ENCODE data around the gene PAPLN.

The PAPLN gene

DNA sequence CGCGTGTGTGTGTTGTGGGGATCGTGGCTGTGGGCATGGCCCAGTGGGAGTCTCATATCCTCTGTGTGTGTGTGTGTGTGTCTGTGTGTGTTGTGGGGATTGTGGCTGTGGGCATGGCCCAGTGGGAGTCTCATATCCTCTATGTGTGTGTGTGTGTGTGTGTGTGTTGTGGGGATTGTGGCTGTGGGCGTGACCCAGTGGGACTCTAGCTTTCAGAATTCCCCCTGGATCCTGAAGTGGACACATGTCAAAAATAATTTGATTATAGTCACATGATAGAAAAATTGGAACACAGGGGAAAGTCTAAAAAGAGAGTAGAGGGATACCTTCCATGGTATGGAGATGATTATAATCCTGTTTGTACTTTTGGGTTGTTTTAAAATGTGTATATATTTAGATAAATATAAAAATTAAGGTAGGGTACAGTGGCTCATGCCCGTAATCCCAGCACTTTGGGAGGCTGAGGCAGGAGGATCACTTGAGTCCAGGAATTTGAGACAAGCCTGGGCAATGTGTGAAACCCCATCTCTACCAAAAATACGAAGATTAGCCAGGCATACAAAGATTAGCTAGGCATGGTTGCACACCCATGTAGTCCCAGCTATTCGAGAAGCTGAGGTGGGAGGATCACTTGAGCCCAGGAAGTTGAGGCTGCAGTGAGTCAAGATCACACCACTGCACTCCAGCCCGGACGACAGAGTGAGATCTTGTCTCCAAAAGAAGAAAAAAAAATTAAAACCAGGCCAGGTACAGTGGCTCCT is 11.0 kb downstream of the PAPLN start:
- DNase-seq, result no peak

DNA sequence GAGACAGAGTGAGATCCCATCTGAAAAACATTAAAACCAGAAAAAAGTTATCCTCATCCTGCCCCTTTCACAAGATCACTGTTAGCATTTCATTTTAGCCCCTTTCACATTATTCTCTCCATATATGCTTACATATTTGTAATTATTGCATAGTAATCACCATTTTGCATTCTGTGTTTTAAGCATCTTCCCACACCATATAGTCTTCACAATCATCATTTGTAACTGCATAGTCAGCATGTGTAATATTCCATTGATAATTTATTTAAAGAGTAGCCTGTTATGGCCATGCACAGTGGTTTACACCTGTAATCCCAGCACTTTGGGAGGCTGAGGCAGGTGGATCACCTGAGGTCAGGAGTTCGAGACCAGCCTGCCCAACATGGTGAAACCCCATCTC is 11.8 kb downstream of the PAPLN start:
- no peak for DNase-seq

DNA sequence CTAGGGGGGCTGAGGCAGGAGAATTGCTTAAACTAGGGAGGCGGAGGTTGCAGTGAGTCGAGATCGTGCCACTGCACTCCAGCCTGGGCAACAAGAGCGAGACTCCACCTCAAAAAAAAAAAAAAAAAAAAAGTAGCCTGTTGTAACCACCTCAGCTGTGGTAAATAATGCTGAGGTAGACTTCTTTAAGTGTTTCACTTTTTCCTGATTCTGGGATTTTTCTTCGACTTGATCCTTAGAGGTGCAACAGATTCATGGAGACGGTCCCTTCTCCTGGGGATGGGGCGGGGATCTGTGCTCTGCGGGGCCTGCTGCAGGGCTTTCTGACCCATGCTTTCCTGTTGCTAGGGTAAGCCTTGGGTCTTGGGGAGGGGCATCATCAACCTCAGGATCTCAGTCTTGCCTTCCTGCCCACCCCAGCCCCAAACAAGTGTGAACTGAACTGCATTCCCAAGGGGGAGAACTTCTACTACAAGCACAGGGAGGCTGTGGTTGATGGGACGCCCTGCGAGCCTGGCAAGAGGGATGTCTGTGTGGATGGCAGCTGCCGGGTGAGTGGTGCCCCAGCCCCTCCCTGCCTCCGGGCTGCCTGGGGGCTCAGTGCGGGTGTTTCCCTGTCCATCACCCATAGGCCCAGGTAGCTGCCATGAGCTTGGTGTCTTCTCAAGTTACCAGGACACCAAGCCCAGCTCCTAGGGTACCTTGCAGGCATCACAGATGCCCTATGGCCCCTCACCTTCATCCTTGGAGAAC is 12.4 kb downstream of the PAPLN start:
- DNase-seq, result no peak

DNA sequence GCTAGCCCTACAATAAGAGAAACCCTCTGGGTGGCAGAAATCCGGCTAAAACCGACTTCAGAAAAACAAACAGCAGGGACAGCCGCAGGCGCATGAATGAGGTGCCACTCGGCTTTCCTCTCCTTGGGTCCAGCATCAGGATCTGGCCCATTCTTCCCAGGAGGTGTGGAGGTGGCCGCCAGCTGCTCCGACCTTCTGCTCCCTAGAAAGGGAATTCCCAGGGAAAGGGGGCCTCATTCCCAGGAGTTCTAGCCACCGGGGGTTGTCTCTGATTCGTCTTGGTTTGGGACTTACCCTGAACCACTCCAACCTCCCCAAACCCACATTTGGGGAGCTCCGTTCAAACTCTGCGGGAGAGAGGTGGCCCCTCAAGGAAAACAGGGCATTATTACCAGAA is 13.0 kb downstream of the PAPLN start:
- no peak for DNase-seq

DNA sequence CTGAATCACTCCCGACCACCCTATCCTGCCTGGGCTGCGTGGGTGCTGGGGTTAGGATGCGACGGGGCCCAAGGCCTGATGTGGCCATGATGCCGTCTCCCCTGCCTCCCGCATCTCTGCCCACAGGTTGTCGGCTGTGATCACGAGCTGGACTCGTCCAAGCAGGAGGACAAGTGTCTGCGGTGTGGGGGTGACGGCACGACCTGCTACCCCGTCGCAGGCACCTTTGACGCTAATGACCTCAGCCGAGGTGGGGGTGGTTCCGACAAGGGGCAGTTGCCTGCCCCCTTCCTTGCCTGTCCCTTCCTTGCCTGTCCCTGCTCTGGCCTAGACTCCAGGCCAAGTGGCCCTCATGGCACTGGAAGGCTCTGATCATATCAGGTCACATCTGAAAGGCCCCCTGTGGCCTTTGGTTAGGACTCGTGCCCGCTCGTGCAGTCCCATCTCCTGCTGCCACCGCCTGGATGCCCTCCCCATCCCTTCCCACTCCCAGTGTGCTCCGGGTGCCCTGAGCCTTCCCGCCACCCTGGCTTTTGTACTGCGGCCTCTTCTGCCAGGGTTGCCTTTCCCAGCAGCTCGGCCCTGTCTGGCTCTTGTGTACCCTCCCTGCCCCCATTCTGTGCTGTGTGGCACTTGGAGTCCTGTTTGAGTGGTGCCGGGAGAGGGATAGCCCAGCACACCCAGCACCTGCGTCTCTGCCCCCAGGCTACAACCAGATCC is 13.6 kb downstream of the PAPLN start:
- no peak for DNase-seq

DNA sequence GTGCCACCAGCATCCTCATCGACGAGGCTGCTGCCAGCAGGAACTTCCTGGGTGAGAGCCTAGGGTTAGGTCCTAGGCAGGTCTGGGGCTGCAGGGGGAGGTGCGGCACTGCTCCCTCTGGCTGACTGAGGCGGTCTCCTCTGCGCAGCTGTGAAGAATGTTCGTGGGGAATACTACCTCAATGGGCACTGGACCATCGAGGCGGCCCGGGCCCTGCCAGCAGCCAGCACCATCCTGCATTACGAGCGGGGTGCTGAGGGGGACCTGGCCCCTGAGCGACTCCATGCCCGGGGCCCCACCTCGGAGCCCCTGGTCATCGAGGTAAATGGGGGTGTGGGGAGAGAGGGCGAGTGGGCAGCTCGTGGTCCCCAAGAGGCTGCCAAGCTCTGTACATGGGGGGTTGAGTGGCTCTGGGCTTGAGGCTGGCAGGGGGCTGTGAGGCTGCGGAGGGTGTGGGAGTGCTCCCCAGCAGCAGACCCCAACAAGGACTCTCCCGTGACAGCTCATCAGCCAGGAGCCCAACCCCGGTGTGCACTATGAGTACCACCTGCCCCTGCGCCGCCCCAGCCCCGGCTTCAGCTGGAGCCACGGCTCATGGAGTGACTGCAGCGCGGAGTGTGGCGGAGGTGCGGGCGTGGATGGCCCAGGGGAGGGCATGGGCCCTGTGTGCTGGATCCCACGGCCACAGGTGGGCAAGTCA is 14.4 kb downstream of the PAPLN start:
- DNase-seq, result no peak

DNA sequence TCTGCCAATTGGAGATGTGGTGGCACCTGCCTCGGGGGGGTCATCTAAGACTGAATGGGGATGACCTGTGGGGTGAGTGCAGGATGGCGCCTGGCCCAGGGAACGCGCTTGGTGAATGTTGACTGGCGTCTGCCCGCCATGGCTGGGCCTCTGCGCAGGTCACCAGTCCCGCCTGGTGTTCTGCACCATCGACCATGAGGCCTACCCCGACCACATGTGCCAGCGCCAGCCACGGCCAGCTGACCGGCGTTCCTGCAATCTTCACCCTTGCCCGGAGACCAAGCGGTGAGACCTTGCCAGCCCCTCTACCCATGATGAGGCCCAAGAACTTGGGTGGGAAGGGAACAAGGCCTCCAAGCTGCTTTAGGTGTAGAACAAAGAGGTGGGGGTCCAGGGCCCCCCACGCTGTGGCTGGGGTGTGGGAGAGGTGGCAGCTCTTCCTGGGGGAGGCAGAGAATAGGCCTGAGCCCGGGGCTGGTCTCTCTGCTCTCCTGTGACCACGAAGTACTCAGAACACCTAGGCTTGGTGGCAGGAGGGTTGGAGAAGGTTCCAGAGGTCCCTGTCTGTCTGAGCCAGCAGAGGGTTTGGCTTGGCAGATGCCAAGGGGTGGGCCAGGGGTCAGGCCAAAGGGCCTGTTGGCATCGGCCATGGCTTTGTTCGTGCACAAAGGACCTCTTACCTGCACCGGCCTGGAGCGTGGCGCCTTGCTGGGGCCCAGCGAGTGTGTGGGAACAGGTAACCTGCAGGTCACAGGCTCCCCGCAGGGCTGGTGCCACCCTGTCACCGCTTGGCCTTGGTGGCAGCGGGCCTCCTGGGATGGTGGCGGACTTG is 15.4 kb downstream of the PAPLN start:
- no peak for DNase-seq

DNA sequence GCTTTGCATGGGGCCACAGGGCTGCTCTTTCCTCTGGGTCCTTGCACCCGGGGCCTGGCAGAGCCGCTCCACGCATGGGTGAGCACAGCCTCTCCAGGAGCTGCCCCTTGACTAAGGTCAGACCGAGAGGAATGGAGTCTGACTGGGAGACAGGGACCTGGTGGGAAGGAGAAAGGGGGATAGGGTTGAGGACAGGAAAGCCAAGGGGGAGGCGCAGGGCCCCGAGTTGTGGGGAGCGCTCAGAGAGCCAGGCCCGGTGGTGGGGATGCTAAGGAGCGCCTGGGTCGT is 16.0 kb downstream of the PAPLN start:
- no peak for DNase-seq

DNA sequence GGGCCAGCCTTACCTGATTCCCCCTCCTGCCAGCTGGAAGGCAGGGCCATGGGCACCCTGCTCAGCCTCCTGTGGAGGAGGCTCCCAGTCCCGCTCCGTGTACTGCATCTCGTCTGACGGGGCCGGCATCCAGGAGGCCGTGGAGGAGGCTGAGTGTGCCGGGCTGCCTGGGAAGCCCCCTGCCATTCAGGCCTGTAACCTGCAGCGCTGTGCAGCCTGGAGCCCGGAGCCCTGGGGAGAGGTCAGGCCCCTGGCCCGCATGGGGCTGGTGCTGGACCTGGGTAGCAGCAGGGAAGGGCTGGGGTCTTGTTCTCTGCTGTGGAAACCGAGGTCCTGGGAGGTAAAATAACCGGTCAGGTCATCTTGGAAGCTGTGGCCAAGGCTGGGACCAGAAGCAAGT is 16.4 kb downstream of the PAPLN start:
- no peak for DNase-seq

DNA sequence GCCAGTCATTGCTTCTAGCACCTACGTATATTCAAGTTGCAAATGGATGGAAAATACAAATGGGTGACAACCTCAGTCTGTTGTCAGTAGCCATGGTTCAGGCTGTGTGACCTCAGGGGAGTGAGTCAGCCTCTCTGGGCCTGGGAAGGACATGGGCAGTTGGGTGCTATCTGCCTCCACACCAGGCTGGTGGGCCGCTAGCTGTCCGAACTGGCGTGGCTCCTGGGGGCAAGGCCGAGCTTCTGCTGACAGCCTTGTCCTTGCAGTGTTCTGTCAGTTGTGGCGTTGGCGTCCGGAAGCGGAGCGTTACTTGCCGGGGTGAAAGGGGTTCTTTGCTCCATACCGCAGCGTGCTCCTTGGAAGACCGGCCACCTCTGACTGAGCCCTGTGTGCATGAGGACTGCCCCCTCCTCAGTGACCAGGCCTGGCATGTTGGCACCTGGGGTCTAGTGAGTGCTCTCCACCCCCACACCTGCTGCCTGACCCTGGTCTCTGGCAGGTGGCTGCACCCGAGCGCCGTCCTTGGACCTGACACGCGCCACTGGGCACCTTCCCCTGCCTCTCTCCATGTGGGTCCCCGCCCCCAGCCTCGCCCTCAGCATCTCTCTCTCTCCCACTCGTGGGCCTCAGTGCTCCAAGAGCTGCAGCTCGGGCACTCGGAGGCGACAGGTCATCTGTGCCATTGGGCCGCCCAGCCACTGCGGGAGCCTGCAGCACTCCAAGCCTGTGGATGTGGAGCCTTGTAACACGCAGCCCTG is 17.1 kb downstream of the PAPLN start:
- DNase-seq, result no peak

DNA sequence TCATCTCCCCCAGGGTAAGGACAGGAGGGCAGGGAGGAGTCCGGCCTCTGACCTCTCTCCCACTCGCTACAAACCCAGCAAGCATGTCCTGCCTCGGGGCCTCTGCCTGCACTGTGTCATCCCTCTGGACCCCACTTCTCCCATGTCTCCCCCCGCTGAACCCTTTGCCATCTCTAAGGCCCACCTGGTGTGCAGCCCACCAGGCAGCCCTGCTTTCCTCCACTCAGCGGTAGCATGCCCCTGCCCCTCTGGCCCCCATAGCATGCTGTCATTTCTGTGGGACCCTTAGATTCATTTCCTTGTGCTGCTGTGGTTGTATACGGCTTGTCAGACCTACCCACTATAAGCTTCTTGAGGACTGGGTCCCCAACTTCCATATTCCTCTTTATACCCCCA is 17.7 kb downstream of the PAPLN start:
- DNase-seq, result no peak

DNA sequence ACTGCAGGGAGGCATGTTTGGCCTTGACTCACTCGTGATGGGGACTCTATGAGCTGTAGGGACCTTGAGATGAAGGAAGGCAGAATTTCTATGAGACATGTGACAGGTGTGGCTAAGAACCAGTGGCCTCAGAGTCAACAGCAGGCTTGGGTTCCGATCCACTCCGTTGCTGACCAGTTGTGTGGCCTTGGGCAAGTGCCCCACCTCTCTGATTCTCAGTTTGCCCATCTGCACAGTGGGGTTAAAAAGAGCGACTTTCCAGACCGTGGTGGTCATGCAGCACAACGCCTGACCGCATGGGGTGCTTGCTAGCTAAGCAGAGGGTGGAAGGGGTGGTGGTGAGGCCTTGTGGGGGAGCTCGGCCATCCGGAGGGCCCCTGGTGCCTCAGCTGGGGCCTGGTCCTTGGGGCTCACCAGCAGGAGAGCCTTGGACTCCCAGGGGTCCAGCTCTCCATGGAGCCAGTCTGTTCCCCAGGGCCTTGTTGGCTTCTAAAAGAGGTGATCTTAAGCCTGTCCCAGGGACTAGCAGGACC is 18.5 kb downstream of the PAPLN start:
- DNase-seq, result no peak

DNA sequence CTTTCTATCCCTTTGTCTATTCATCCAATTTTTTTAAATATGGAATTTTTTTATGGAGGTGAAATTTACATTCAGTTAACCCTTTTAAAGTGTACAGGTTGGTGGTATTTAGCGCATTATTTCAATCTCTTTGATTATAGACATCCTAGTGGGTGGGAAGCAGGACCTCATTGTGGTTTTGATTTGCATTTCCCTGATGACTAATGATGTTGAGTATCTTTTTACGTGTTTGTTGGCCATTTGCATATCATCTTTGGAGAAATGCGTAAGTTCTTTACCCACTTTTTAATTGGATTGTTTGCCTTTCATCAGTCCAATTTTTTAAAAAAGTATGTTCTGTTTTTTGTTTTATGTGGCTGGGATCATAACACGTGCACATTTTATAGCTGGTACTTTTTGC is 20.8 kb downstream of the PAPLN start:
- DNase-seq, result no peak

DNA sequence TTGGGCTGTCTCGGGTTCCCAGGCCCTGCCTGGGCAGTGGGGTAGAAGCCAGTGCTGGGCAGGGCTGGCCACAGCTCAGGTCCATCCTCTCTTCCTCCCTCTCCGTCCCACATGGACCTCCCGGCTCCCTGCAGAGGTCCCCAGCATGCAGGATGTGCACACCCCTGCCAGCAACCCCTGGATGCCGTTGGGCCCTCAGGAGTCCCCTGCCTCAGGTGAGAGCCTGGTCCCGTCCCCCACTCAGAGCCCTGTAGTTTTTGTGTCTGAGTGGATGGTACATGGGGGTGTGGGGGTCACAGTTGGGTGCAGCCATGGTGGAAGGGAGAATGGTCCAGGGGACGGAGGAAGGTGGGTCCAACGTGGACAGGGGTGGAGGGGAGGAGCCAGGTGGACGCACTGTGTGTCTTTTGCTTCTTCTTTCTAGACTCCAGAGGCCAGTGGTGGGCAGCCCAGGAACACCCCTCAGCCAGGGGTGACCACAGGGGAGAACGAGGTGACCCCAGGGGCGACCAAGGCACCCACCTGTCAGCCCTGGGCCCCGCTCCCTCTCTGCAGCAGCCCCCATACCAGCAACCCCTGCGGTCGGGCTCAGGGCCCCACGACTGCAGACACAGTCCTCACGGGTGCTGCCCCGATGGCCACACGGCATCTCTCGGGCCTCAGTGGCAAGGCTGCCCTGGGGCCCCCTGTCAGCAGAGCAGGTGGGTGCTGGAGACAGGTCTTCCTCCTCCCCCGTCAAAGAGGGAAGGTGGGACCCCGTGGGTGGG is 21.7 kb downstream of the PAPLN start:
- DNase-seq, result no peak

DNA sequence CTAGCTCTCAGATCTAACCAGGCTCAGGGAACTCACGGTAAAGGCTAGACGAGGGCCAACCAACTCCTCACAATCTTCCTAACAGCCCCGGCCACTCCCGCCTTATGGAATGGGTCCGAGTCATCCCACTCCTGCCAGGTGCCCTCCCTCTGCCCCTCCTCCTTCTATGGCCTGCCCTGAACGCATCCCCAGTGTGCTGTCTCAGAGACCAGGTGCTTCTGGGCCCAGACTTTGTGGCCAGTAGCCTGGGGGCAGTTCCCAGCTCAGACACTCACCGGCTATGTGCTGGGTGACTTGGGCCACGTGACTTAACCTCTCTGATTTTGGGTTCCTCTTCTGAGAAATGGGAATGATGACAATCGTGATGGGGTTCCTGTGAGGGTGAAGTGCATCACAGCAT is 22.5 kb downstream of the PAPLN start:
- DNase-seq, result no peak

DNA sequence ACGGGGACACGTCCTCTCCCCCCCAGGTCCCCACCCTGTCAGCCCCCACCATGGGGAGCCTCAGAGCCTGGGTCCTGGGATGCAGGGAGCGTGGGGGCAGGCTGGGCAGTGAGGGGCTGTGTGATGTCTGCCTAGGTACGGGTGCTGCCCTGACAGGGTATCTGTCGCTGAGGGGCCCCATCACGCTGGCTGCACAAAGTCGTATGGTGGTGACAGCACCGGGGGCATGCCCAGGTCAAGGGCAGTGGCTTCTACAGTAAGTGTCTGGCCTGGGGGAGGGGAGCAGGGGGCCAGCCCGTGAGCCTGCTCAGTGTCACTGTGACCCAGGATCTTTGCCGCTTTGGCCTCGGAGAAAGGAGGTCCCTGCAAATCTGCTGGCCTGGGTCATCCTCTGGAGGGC is 23.3 kb downstream of the PAPLN start:
- no peak for DNase-seq

DNA sequence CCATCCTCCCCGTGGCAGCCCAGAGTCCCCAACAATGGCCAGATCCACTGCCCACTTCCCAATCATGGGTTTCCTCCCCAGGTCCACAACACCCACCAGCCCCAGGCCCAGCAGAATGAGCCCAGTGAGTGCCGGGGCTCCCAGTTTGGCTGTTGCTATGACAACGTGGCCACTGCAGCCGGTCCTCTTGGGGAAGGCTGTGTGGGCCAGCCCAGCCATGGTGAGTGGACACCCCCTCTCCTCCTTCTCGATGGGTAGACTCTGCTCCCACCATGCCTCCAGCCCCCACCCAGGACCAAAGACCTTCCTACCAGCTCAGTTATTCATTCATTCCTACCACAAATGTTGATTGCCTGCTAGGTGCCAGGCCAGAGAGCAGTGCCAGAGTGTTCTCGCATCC is 23.8 kb downstream of the PAPLN start:
- DNase-seq, result no peak

DNA sequence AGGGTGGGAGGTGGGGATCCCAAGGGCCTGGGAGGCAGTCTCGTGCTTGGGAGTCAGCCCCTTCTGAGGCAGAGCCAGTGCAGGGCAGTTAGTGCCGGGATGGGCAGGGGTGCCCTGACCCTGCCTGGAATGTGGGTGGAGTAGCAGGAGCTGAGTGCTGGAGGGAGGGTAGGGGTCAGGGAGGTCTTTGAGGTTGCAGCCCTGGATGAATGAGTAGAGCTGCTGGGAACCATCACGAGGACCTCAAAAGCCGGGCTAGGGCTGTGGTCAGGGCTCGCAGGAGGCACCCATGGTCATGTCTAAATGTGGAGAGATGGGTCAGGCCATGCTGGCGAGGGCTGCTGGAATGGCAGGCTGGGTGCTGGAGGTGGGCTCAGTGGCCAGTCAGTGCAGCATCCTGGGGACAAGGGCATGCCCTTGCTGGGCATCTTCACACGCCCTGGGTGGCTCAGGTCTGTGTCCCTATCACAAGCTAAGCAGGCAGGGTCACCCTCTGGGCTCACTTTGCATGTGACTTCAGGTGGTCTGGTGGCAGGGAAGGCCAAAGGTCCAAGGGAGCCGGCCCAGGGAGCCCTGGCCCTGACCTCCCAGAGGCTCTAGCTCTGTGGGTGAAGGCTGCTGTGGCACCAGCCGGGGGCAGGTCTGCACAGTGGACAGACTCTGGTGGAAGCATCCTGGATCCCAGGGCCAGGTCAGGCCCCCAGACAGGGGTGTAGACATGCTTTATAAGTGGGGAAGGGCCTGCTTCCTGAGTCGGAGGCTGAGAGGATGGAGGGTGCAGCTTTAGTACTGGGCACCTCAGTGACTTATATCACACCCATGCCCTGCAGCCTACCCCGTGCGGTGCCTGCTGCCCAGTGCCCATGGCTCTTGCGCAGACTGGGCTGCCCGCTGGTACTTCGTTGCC is 24.5 kb downstream of the PAPLN start:
- no peak for DNase-seq

DNA sequence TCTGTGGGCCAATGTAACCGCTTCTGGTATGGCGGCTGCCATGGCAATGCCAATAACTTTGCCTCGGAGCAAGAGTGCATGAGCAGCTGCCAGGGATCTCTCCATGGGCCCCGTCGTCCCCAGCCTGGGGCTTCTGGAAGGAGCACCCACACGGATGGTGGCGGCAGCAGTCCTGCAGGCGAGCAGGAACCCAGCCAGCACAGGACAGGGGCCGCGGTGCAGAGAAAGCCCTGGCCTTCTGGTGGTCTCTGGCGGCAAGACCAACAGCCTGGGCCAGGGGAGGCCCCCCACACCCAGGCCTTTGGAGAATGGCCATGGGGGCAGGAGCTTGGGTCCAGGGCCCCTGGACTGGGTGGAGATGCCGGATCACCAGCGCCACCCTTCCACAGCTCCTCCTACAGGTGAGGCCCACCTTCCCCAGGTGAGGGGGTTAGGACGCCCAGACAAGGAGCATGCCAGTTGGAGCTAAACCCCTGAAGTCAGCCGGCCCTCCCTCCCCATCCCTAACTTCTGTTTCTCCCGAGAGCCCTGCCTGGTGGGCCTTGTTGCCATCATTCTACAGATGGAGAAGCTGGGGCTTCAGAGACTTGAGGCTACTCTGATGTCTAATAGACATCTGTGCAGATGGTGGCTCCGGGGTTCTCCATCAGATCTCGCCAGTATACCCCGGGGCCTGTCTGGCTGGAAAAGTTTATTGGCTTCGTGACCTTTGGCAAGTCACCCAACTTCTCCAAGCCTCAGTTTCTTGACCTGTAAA is 25.3 kb downstream of the PAPLN start:
- DNase-seq, result no peak

All from fibroblast of upper back skin (primary cell).